Activated gamma-delta T cell treated with anti-CD3 and anti-CD28 coated beads, Interleukin-2, amount 50 U/mL, for 16 hours (primary cell): ENCODE data around the gene WASF2.

Source experiments
- DNase-seq: peaks from one replicate; pipeline ENCODE4 v3.0.0-alpha.2; 2020; ENCODE audit warnings: low read depth

The WASF2 gene

DNA sequence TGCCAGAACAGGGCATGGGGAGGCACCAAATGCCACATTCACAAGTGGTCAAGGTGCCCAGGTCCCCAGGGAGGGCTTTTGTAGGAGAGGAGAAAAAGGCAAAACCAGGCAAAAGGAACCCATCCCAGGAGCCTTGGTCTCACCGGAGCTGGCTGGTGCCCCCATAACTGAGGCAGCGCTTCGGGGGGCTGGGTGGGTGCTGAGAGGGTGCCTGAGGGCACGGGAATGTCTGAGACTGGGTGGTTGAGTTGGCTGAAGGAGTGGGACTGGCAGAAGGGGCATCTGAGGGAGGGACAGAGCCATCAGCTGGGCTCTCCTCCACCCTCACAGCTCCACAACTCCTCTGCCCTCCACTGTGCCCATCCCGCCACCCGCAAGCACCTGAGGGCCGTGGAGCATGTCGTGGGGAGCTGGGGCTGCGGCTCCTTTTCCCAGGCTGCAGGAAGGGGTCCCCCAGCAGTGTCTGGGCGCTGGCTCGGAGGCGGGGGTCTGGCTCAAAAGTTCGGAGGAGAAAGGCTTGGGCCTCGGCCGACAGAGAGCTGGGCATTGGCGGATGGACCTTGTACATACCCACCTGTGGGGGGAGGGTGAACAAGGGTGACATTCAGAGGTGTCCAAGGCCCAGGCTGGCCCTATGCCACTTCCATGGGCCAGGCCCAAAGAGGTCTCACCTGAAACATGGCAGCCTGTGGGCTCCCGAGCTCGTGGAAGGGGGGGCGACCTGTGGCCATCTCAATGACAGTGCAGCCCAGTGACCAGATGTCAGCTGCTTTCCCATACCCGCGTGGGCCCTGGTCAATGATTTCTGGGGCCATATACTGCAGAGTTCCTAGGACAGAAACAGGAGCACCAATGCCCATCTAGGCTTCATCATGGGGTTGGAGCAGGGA is 131.7 kb downstream of the WASF2 start:
- no peak for DNase-seq

DNA sequence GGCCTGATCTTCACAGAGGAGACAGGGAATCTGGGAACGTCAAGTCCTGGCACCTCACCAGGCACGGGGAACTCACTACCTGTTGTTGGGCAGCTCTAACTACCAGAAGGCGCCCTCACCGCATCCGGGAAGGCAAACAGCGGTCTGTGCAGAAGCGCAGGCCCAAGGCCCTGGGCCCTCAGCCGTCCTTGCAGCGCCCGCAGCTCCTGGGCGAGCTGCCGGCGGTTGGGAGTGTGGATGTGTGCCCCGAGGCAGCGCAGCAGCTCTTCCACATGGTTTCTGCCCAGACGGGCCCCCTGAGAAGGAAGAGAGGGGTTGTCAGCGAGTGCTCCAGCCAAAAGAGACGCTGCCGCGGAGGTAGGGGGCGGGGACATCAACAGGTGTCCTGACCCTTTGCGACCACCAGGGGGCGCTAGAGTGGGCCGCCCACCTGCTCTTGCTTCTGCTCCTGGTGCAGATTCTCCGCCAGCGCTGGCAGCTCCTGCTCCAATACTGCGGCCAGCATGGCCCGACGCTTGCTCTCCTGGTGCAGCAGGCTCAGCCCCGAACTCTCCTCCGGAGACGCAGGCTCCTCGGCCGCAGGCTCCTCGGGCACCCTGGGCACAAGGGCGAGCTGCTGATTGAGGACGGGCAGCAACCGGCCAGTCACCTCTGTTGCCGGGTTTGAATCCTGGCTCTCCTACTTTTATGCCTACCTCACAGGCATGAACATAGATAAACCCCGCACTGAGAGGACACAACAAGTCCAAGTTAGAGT is 132.5 kb downstream of the WASF2 start:
- DNase-seq = peak; percentile 75

DNA sequence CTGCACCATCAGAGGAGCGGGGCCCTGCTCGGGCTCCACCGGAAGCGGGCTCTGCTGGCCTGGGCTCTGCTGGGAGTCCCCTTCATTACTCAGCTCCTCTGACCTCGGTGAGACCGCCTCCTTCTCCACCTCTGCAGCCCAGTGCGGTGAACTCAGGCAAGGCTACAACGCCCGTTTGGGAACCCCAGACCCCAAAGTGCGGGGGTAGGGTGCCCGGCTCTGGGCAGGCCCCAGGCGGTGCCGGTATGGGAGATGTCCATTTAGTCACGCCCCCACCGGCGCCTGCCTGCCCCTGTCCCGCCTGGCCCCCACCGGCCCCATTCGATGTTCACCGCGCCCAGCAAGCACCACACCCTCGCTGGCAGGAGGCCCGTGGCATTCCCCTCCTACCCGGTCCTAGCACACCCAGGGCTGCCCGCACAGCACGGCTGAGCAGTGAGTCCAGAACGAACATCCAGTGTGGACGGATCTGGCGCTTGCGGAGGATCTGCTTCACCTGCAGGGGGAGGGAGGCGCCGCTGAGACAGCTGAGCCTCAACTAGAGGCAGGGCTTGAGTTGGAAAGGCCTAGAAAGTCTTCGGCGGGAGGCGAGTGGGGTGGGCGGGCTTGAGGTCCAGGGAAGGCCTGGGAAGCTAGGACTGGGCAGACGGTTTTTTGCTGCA is 133.2 kb downstream of the WASF2 start:
- DNase-seq = no peak

DNA sequence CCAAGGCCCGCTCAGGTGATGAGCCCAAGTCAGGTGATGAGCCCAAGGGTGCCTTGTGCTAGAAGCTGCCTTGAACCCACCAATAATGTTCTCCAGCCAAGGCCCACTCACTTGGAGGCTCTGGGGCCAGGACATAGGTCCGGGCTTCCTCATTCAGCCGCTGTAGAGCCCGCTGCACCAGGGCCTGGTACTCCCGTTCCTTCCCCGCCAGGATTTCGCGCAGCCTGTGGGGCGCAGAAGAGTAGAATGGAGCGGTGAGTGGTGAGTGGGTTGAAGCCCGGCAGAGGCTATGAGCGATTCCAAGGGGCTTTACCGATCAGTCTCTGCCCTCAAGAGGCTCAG is 133.7 kb downstream of the WASF2 start:
- DNase-seq = no peak

DNA sequence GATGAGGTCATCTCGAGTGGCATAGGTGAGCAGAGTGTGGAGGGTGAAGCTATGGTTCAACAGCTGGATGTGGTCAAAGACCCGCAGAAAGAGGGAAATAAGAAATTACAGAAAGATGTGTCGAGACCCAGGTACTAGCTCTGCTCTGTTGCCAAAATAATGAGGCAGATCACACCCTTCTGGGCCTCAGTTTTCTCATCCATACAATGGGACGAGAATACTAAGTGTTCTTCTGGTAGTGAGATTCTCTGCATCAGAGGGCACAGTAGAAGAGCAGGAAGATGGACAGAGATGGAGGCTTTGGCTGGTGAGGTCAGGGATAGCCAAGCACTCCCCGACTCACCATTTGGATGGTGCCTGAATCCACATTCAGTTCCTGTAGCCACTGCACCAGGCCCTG is 134.3 kb downstream of the WASF2 start:
- DNase-seq = no peak
